GM10847 (cell line): ENCODE results near the gene C16orf89.

Experiments
- POLR2A ChIP-seq: IDR thresholded peaks from 2 replicates; pipeline ENCODE4 v1.6.1; 2011; ENCODE audit not compliant: insufficient read length; ENCODE audit errors: extremely low read depth

Gene C16orf89

GRCh38 chr16:5003211-5003610, 62.5 kb downstream of the C16orf89 start:
- no peak for TF ChIP-seq POLR2A

- TF ChIP-seq POLR2A = no peak
Observed at GRCh38 chr16:5002699-5003143, 63.0 kb downstream of the C16orf89 start.

- TF ChIP-seq POLR2A = no peak
Observed at GRCh38 chr16:5001986-5002385, 63.8 kb downstream of the C16orf89 start.

- TF ChIP-seq POLR2A = no peak
Observed at GRCh38 chr16:5001571-5001970, 64.2 kb downstream of the C16orf89 start.

GRCh38 chr16:5000573-5001001, 65.2 kb downstream of the C16orf89 start:
- TF ChIP-seq POLR2A = no peak

- TF ChIP-seq POLR2A = no peak
Observed at GRCh38 chr16:4994719-4995434, 70.9 kb downstream of the C16orf89 start.
